ENCODE measurements around the gene CLDN4.
"Not testable (repeated sequence)": the region's sequence is repeated elsewhere in the genome, so short reads cannot be mapped to it uniquely, and the experiment has no call there.

The CLDN4 gene

DNA sequence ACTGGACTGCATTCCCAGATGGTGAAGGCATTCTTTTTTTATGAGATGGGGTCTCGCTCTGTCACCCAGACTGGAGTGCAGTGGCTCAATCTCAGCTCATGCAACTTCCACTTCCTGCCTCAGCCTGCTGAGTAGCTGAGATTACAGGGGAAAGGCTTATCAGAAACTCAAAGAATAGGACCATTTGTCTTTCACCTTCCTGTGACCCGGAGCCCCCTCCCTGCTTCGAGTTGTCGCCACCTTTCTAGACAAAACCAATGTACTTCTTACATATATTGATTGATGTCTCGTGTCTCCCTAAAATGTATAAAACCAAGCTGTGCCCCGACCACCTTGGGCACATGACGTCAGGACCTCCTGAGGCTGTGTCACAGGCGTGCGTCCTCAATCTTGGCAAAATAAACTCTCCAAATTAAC lies 13.3 kb downstream of the CLDN4 start:
- DNase-seq = no peak

DNA sequence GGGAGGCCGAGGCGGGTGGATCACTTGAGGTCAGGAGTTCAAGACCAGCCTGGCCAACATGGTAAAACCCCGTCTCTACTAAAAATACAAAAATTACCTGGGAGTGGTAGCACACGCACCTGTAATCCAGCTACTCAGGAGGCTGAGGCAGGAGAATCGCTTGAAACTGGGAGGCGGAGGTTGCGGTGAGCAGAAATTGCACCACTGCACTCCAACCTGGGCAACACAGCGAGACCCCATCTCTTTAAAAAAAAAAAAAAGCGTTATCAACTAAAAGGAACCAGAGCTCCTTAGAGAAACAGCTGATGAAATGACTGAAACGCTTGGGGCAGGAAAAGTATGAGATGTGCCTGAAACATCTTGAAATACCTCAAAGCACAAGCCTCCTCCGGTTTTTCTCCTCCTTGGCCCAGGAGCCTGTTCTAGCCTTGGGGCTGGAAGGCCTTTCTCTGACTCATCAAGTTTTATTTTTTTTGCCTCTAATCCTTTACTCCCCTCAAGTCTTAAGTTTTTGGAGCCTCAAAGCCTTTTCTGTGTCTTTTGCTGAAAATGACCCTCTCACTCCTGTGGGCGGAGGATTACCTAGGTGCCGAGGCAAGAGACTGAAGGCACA lies 14.2 kb downstream of the CLDN4 start:
- no peak for DNase-seq

DNA sequence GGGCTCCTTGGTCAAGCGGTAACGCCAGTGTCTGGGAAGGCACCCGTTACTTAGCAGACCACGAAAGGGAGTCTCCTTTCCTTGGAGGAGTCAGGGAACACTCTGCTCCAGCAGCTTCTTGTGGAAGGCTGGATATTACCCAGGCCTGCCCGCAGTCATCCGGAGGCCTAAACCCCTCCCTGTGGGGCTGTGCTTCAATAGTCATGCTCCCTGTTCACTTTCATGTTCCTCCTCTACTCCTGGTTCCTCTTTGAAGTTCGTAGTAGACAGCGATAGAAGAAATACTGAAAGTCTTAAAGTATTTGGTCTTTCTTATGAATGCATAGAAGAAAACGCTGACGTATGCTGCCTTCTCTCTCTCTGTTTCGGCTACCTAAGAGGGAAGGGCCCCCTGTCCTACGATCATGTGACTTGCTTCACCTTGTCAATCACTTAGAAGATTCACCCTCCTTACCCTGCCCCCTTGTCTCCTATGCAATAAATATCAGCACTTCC lies 15.0 kb downstream of the CLDN4 start:
- not testable (repeated sequence) for DNase-seq

DNA sequence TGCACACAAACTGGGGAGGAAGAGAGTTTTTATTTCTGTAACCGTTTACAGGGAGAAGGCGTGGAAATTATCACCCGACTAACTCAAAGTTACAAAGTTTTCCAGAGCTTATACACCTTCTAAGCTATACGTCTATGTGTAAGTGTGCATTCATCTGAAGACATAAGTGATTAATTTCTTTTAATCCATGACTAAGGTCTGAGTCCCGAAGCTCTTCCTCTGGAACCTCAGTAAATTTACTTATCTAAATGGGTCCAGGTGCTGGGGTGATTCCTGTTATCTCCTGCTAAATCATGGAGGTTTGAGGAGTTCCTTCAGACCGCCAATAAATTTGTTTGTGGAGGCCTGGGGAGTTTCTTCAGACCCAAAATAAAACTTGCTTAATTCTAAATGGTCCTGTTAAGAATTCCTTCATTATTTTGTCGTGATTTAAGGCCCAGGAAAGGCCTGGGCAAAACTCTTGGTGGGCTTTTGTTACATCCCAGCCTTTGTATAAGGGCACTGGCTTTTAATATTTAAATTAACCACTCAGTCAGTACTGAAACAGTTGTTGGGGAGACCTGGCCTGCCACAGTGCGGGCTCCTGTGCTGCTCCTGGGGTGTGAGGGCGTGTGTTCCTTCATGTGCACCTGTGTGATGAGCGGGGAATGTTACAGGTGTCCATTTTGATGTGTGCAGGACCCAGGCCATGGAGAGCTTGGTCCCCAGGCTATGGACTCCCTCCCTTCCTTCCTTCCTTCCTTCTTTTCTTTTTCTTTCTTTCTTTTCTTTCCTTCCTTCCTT lies 17.3 kb downstream of the CLDN4 start:
- no peak for DNase-seq

DNA sequence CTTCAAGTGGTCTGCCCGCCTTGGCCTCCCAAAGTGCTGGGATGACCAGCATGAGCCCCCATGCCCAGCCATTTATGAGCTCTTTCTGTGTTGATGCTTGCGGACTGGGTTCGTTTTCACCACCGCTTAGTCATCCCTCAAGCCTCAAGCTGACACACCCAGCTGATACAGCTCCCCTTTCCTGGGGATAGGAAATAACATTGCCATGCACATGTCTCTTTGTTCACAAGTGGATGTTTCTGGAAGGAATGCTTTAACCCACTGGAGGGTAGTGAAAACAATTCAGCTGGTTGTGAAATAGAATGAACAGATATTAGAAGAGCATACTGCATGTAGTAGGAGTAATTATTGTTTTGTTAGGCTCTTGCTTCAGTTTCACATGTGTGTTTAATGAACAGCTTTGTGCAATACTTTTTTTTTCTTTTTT lies 20.0 kb downstream of the CLDN4 start:
- DNase-seq = no peak

DNA sequence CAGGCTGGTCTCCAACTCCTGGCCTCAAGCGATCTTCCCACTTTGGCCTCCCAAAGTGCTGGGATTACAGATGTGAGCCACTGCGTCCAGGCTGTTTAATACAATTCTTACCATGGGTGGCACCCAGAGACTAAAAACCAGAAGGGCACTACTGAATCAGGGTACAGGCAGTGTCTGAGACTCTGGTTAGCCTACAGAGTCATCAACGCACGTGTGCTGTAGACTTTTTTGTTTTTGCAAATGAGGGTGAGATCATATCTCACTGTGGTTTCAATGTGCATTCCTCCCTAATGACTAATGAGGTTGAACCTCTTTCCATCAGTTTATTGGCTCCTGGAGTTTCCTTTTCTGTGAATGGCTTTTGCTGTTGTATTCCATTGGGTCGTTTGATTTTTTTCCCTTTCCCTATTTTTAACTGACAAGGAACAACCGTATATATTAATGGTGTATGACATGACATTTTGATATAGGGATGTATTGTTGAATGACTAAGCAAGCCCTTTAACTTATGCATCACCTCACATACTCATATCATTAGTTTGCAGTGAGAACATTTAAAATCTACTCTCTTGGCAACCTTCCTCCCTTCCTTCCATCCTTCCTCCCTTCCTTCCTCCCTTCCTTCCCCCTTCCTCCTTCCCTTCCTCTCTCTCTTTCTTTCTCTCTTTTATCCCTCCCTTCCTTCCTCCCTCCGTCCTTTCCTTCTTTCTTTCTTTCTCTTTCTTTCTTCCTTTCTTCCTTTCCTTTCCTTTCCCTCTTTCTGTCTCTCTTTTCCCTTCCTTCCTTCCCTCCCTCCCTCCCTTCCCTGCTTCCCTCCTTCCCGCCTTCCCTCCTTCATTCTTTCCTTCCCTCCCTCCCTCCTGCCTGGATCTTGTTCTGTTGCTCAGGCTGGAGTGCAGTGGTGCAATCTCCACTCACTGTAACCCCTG lies 20.9 kb downstream of the CLDN4 start:
- DNase-seq = no peak

DNA sequence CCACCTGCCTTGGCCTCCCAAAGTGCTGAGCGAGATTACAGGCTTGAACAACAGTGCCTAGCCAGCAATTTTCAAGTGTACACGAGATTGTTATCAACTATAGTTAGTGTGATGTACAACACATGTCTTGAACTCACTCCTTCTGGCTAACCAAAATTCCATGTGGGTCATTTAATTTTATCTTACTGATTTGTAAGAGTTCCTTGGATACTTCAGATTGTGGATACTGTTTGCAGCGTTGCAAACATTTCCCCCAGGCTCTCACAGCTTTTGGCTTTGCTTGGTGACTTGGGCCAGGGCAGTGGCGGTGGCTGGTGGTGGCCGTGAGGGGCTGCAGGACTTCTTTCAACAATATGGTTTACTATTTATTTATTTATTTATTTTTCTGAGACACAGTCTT lies 21.7 kb downstream of the CLDN4 start:
- DNase-seq = no peak

DNA sequence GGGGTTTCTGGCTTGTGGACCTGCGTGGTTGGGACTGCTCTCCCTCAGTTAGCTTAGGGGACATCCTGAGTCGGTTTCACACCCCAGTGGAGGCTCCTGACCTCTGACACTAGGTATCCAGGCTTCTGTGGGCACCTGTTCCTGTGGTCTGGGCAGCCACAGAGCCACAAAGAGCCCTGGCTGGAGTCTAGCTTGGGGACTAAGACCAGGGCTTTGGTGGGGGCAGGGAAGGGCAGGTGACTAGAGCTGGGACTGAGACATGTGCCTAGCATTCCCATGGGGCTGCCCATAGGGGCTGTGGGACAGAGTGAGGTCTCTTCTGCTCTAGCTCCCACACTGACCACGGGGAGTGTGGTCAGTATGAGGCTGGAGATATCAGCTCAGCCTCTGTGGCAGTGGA lies 26.1 kb downstream of the CLDN4 start:
- no peak for DNase-seq

DNA sequence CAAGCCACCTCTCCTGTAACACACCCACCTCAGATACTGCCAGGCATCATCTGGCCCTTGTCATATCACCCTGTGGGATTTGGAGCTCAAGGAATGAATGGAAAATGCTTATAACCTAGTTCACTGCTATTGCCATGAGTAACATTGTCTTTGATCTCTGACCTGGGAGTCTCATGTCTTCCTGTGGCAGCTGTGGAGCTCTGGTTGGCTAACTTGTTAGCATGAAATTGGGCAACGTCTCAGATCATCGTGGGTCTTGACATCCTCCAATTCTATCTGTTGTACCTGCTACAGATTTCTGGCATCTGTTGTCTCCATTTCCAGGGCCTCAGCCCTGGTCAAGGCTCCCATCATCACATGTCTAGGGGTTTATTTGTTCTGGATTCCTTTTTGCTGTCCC lies 28.0 kb downstream of the CLDN4 start:
- no peak for DNase-seq

DNA sequence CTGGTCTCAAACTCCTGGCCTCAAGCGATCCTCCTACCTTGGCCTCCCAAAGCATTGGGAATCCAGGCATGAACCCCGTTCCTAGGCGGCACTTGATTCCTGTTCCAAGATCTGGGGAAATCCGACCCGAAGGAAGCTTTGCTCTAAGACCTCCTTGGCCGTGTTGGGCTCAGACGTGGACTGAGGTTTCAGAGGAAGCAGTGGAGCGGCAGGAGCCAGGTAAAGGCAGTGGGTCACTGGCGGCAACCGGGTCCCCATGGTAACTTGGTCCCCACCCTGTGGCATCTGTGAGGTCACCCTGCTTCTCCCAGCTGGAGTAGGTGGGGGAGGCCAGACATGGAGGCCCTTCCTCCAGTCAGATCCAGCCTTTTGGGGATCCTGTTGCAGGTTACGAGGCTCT lies 30.1 kb downstream of the CLDN4 start, which contains the start of gene TMEM270:
TMEM270 (plus strand) TSS at position 301 of the 400 bp plus-strand sequence; CDS start at position 337, 36 bp downstream.
- no peak for DNase-seq

DNA sequence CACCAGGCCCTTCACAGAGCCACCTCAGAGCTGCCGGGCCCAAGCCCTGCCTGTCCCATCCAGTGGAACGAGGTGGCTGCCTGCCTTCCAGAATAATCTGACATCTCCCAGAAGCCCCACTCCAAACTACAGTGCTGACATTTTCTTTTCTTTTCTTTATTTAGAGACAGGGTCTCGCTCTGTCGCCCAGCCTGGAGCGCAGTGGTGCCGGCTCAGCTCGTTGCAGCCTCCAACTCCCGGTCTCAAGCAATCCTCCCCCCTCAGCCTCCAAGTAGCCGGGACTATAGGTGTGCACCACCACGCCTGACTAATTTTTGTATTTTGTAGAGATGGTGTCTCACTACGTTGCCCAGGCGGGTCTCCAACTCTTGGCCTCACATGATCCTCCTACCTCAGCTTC lies 30.5 kb downstream of the CLDN4 start:
- no peak for DNase-seq

DNA sequence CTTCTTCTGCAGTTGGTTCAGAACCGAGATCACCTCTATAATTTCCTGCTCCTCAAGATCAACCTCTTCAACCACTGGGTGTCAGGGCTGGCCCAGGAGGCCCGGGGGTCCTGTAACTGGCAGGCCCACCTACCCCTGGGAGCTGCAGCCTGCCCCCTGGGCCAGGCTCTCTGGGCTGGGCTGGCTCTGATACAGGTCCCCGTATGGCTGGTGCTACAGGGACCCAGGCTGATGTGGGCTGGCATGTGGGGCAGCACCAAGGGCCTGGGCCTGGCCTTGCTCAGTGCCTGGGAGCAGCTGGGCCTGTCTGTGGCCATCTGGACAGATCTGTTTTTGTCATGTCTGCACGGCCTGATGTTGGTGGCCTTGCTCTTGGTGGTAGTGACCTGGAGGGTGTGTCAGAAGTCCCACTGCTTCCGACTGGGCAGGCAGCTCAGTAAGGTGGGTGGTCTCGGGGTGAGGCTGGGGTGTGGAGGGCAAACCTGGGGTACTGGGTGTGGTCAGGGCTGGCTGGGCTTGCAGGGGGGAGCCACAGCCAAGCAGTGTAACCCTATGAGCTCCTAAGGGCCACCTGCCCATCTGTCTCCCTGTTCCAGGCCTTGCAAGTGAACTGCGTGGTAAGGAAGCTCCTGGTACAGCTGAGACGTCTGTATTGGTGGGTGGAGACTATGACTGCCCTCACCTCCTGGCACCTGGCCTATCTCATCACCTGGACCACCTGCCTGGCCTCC lies 34.4 kb downstream of the CLDN4 start:
- peak; percentile 74 to 80 for DNase-seq

DNA sequence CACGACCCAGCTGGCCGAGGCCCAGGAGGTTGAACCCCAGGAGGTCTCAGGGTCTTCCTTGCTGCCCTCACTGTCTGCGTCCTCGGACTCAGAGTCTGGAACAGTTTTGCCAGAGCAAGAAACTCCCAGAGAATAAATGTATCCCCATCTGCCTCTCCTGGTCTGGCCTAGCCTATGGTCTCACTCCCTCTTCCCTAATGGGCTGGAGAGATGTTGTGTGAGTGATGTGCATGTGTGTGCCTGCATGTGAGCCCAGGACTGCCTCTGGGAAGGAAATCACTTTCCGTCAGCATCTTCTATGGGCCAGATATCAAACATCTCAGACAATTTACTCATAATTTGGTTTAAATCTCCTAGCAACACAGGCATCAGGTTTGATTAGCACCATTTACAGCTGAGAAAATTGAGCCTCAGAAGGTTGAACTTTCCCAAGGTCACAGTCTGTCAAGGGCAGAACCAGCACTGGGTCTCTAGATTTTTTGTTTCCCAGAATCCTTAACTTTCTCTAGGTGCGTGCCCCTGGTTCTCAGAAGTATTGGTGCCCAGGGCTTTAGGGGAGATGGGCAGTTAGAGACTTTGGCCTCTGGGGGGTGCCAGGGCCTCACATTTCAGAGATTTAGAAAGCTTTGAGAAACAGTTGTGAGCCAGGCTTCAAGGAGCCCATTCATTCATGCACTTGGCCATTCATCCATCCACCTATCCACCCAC lies 35.1 kb downstream of the CLDN4 start:
- DNase-seq = peak; percentile 49 to 76

DNA sequence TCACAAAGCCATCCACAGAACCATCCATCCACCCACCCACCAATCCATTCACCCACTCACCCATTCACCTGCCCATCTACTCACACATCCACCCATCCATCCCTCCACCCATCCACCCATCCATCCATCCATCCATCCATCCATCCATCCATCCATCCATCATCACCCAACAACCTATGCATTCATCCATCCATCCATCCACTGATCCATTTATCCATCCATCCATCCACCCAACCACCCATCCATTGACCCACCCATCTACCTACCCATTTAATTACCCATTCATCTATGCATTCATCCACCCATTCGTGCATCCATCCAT lies 35.6 kb downstream of the CLDN4 start:
- DNase-seq = no peak

DNA sequence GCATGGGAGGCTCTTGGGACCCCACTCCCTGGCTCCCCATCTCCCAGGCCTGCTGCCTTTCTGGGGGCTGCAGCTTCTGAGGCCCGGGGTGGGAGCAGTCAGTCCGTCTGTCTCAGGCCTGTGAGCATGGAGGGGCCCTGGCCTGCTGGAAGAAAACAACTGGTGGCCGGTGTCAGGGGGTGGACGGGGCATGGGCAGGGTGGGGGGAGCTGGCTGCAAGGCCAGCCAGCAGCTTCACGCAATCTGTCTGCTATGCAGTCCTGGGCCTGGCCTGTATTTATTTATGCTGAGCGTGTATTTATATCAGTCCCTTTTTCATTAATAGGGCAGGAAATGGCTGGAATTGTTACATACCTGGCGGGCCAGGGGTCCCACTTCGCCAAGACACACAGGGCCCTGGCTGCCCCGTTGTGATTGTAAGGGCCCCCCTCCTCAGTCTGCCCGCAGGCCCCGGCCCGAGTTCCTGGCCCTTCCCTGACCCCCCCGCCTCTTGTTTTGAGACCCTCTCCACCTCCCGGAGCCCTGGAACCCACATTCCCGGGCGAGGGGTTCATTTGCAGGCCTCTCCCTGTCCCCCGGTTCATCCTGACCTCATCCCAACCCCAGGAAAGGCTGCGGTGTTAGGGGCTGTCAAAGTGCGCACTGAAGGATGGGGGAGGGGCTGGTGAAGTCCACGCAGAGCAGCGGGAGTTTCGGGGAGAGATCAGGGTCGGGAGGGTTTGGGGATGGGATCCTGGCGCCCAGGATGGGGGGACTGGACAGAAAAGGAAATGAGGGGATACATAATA lies 38.4 kb downstream of the CLDN4 start:
- DNase-seq = no peak

DNA sequence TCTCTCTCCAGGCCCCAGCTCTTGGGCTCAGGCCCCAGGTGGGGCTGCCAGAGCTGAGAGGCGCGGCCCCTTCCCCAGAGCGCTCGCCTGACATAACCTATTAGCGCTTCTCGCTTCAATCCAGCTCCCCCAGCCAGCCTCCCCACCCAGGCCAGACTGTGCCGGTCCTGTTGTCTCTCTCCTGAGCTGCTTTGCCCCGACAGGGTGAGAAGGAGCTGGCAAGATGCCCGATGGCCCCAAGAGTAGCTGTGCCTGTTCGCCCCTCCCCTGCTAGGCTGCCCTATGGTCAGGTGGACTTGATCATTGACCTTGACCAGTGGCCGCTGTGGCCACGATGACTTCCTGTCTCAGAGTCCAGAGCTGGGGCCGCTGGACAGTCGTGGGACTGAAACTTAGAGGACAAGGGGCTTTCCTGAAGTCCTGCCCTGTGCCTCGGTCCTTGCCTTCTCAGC lies 39.3 kb downstream of the CLDN4 start:
- no peak for DNase-seq

DNA sequence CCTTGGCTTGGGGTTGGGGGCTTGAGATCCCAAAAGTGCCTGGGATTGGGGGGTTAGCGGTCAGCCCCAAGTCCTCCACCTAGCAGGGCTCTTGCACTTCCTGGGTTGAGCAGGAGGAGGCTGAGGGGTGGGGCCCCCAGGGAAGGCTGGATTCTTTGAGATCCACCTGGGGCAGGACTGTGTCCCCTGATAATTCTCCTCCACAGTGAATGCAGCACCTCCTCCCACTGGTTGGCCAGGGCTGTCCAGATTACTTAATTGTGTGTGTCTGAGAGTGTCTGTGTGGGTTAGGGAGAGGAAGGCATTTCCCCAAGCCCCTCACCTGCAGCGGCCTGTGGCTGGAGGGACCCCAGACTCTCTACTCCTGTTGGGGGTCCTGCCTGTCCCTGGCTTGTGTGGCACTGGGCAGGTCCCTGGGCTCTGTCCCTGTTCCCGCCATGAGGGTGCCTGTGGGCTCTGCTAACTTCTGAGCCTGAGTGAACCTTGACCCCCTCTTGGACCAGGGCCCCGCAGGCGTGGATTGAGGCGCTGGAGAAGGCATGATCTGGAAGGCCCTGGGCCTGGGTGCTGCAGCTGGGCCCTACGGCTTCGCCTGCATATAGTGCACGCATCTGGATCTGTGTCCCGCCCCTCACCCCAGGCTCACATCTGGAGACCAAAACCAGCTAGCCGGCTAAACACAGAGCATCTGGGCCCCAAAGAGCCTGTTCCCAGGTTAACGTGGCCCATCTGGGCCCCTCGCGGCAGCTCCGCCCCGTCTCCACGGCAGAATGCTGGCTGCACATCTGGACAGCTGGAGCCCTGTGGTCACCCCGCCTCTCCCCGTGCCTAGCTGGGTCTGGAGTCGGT lies 40.6 kb downstream of the CLDN4 start:
- no peak for DNase-seq

DNA sequence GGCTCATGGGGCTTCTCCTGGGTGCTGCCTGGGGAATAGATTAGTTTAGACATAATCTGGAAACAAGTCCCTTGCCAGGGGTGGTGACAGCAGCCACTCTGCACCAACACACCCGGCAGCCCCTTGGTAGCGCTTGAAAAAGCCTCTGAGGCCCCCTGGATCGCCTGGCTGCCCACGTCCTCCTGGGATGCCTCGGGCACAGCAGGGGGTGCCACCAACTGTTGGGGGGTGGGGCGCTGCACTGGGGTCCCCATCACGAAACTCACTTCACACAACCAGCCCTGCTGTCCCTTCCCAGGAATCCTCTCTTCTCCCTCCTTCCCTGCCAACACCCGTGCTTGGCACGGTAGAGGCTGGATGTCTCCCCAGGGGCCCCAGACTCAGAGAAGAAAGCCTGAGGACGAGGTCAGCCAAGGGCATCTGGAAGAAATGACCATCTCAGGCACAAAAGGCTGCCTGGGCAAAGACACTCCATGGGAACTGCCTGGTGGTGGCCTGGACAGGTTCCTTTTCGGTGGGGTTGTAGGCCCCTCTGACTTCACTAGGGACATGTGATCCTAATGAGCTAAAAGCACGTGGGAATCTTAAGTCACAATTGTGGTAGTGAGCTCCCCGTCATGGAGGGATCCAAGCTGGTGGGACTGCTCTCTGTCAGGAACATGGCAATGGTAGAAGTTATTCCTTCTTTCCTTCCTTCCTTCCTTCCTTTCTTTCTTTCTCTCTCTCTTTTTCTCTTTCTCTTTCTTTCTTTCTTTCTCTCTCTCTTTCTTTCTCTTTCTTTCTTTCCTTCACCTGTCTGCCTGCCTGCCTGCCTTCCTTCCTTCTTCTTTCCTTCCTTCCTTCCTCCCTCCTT lies 41.5 kb downstream of the CLDN4 start:
- no peak for DNase-seq

DNA sequence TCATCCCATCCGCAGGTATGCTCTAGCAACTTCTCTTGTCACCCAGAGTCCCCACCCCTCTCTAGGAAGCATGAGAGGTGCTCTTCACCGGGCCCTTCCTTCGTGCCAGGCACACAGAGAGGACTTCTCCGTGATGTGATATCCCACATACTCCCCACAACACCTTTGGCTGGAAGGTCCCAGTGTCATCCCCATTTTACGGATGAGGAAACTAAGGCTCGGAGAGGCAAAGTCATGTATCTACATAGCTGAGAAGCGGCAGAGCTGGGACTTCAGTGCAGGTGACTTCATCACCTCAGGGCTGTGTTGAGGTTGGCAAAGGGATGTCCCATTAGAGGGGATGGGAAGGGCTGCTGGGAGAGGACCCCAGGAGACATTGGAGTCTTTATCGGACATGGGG lies 45.6 kb downstream of the CLDN4 start:
- no peak for DNase-seq
